Measurements from ENCODE around the gene MLPH.

The MLPH gene

GRCh38 chr2:237546040-237546875, 59.2 kb downstream of the MLPH start:
- DNase-seq (ENCODE audit: low spot score), result no peak

GRCh38 chr2:237546876-237547395, 59.9 kb downstream of the MLPH start:
- no peak for DNase-seq (ENCODE audit: low spot score)

- no peak for DNase-seq (ENCODE audit: low spot score)
Measured at GRCh38 chr2:237547841-237548416, 60.9 kb downstream of the MLPH start.

DNA sequence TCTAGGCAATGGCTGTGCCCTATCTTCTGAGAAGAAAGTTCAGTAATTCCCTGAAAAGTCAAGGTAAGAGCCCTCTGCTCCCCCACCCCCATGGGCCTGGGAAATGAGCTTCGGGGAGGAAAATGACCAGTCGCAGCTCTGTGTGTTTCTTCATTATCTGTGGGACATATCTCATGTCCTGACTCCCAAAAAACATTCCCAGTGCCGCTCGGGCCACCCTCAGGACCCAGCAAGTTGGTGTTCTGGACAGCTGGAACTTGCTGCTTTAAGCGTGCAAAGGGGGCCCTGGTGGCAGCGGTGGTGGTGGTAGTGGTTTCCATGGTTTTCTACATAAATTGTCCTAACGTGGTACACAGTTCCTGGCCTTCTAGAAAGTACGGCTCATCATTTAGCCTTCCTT, 62.2 kb downstream of the MLPH start:
- no peak for DNase-seq (ENCODE audit: low spot score)

- DNase-seq (ENCODE audit: low spot score), result no peak
Measured at GRCh38 chr2:237549643-237550415, 62.8 kb downstream of the MLPH start.

DNA sequence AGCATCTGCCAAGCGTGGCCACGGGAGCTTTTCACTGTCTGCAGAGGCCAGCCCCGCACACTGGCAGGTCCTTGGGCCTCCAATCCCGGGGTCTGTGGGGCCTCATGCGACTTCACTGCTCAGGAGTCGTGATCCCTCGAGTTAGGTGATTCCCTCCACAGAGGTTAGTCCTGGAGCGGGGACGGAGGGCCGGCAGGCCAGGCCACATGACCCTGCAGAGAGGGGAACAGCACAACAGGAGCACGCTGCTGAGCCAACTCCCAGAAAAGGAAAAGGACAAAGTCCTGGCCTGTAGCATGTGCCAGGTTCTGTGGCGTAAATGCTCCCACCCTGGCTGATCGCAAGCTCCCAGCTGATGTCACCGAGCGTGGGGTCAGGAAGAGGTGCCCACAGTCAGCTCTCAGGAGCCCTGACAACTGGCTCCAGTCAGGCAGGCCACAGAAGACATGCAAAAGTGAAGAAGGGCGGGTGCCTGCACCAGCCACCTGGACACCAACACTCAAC, 64.1 kb downstream of the MLPH start:
- no peak for DNase-seq (ENCODE audit: low spot score)

DNA sequence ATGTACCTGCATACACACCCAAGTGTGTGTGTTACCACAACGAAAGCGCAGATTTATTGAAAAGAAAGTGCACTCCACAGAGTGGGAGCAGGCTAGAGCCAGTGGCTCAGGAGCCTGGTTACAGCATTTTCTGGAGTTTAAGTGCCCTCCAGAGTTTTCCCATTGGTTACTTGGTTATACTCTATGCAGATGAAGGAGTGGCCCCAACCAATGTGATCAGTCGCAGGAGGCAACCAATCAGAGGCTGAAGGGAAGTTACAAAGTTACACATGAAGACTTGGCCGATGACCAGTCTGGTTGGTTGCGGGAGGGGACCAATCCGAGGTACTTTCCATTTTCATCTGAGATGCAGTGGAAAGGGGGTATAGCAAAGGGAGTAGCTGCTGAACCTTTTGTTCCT, 65.9 kb downstream of the MLPH start:
- no peak for DNase-seq (ENCODE audit: low spot score)

- DNase-seq (ENCODE audit: low spot score), result no peak
Measured at GRCh38 chr2:237553948-237554347, 66.9 kb downstream of the MLPH start.

- DNase-seq (ENCODE audit: low spot score), result no peak
Measured at GRCh38 chr2:237555560-237555959, 68.5 kb downstream of the MLPH start.

GRCh38 chr2:237556773-237557632, 70.0 kb downstream of the MLPH start:
- DNase-seq (ENCODE audit: low spot score), result peak; percentile 12

DNA sequence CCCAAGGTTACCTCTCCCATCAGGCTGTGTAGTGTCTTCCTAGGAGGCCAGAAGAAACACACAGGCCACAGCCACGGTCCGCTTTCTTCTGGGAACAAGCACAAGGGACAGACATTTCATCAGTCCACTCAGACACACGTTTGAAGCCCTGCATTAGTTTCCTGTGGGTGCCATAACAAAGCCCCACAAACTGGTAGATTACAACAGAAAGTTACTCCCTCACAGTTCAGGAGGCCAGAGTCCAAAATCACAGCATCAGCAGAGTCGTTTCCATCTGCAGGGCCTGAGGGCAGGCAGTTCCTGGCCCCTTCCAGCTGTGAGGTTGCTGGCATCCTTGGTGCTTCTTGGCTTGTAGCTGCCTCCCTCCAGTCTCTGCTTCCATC, 70.6 kb downstream of the MLPH start:
- no peak for DNase-seq (ENCODE audit: low spot score)

DNA sequence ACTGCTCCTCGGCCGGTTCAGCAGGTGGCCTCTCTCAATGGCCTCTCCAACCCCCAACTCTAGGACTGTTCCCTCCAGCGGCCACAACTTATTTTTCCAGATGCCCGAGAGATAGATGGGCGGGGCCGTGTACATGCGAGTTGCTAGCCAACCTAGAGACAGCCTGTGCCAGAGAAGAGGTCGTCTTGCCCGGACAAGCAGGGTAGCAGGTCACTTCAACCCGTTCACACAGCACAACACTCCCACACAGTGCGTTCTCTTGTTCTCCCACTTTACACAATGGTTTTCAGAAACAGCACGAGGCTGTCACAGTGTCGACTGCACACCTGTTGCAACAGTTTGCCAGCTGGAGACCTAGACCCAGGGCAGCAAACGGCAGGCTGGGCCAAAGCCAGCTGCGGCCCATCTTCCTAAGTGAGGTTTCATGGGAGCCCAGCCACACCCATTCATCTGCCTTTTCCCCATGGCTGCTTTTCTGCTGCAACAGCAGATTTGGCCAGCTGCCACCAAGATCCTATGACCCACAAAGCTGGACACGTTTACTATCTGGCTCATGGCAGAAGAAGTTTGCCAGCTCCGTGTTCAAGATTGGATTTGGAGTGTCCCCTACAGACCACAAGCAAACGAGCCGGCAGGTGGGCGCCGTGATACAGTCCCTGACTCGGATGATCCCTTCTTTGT, 72.0 kb downstream of the MLPH start:
- no peak for DNase-seq (ENCODE audit: low spot score)

GRCh38 chr2:237561221-237561620, 74.2 kb downstream of the MLPH start:
- DNase-seq (ENCODE audit: low spot score), result no peak

- DNase-seq (ENCODE audit: low spot score), result no peak
Measured at GRCh38 chr2:237563816-237564215, 76.8 kb downstream of the MLPH start.

DNA sequence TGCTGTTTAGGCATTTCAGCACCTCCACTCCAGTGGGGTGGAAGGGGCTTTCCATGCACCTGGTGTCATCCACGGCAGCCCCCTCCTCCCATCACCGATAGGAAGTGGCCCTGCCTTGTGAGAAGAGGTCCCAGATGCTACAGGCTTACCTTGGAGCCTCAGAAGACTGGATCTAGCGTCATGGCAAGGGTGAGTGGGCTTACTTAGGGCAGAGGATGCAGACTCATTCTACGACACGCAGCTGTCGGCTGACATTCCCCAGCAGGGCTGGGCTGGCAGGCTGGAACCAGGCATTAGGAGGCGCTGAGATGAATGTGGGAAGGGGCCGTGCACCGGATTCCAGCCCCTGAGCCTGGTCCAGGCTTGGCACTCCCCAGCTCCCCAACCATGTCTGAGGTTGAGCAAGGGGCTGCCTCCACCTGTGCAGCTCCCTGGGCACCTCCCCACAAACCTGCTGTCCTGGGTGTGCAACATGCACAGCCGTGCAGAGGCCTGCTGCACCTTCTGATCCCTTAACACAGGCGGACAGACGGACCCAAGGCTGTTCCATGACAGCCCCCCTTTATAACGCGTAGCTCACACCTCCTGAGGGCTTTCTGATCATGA, 77.6 kb downstream of the MLPH start:
- DNase-seq (ENCODE audit: low spot score), result no peak

DNA sequence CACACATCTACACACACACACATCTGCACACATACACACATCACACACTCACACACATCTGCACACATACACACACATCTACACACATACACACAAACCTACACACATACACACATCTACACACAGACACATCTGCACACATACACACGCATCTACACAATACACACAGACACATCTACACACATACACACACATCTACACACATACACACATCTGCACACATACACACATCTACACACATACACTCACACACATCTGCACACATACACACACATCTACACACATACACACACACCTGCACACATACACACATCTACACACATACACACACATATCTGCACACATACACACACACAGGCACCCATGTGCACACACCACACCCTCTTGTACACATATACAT, 78.9 kb downstream of the MLPH start:
- DNase-seq (ENCODE audit: low spot score), result no peak

- DNase-seq (ENCODE audit: low spot score), result no peak
Measured at GRCh38 chr2:237566401-237567235, 79.6 kb downstream of the MLPH start, which contains the start of gene PRLH. Gene PRLH, plus strand, starts transcription at chr2:237566574. Its CDS starts 0 bp downstream, at chr2:237566574.

DNA sequence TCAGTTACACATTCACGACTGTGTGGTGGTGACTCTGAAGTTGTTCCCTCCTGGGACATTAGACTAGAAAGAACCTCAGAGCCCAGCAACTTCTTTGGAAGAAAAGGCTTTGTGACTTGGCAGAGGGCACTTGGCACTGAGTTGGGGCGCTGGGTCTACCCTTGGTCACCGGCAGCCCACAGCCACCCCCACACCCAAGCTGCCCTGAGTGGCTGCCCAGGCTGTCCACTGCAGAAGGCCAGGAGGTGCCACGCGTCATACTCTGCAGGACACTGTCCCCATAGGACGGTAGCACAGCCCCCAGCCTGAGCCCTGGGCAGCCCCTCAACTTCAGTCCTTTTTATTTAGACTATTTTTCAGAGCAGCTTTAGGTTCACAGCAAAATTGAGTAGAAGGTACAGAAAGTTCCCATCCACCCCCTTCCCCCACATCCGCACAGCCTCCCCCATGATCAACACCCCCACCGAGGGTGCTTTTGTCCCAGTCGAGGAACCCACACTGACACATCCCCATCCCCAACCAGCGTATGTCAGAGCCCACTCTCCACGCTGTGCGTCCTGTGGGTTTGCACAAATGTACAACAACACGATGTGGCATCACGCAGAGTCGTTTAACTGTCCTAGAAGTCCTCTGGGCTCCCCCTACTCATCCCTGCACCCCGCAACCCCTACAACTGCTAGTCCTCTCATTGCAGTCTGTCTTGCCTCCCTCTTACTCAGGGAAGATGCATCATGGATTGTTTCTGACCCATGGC, 80.4 kb downstream of the MLPH start:
- DNase-seq (ENCODE audit: low spot score), result no peak

DNA sequence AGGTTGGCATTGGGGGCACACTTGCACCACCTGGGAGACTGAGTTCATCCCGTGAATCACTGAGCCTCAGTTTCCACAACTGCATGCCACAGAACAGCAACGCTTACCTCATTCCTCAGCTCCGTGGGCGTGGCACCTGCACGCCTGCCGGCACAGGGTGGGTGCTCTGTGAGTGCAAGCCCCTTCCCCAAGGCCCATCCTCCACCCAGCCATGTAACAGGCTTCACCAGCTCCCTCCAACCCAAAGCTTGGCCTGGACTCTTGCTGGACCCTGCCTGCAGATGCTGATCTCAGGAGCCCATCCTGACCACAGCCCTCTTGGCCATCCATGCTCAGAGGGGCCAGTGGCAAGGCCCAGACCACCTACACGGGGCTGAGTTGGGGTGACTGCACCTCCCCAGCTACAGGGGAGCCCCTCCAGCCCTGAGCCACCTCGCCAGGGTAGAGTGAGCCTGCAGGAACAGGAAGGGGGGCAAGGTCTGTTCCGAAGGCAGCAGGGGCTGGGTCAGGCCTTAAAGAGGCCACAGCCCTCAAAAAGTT, 81.1 kb downstream of the MLPH start:
- DNase-seq (ENCODE audit: low spot score), result no peak

Measured in CD4-positive, alpha-beta T cell treated with Interleukin-15 for 4 hours (primary cell).